ENCODE data around the gene ARPC5L. TPM values are rescaled to one million over a fixed set of nuclear protein-coding genes. Genes with fewer than 3 reads are reported as not detected.

ARPC5L gene
- total RNA-seq, 1 experiment from 2014 or later = 54.5 TPM

GRCh38 chr9:124882231-124882630, 20.3 kb downstream of the ARPC5L start:
- Histone ChIP-seq H3K36me3 (ENCODE audit: low read depth, low read length) (peaks cover 4% of the 10 kb centered on the region), H3K27ac (ENCODE audit: low read length) (no peak overlapping the region), H2AFZ (ENCODE audit: low read length) (no peak overlapping the region), H3K9me3 (ENCODE audit: low read length) (no peaks in the 10 kb centered on the region), H3K27me3 (ENCODE audit: low read length) (no peaks in the 10 kb centered on the region), H4K20me1 (ENCODE audit: low read length) (no peaks in the 10 kb centered on the region), H3K4me3 (ENCODE audit: low read length) (no peak overlapping the region), H3K9me2 (replicated peaks; ENCODE audit: low read length) (no peaks in the 10 kb centered on the region), H3K4me2 (ENCODE audit: low read length) (no peak overlapping the region), H3K79me2 (ENCODE audit: low read length) (no peaks in the 10 kb centered on the region), H3F3A (ENCODE audit: low read length, unreplicated experiment) (no peaks in the 10 kb centered on the region), H3K9ac (ENCODE audit: low read length) (no peak overlapping the region), H3K4me1 (ENCODE audit: insufficient read depth, low read length) (no peaks in the 10 kb centered on the region)
- intact Hi-C loops (cut with micrococcal nuclease) = no loop called here
- TF ChIP-seq CTCF (conservative IDR thresholded peaks at IDR 0.05; ENCODE audit: low read depth, low read length) (no peak), EZH2phosphoT487 (IDR thresholded peaks at IDR 0.05; ENCODE audit: borderline replicate concordance, low read length) (no peak), EZH2 (IDR thresholded peaks at IDR 0.05; ENCODE audit: low read length, unreplicated experiment) (no peak)
- no TSS peak for BruUV-seq (replicated peaks)
- no peak for DNase-seq
- ATAC-seq = no peak
- ChIA-PET POLR2A (ENCODE audit: unreplicated experiment) (no interaction called here), CTCF (no interaction called here)

- no peaks in the 10 kb centered on the region for H3K9me3 ChIP-seq (ENCODE audit: low read length)
- TF ChIP-seq EZH2 (IDR thresholded peaks at IDR 0.05; ENCODE audit: low read length, unreplicated experiment) (no peak), EZH2phosphoT487 (IDR thresholded peaks at IDR 0.05; ENCODE audit: borderline replicate concordance, low read length) (no peak), CTCF (conservative IDR thresholded peaks at IDR 0.05; ENCODE audit: low read depth, low read length) (no peak)
- no peak overlapping the region for H3K4me2 ChIP-seq (ENCODE audit: low read length)
- H4K20me1 ChIP-seq (ENCODE audit: low read length) = no peaks in the 10 kb centered on the region
- ChIA-PET POLR2A (ENCODE audit: unreplicated experiment) (no interaction called here), CTCF (no interaction called here)
- no peaks in the 10 kb centered on the region for H3K9me2 ChIP-seq (replicated peaks; ENCODE audit: low read length)
- no peaks in the 10 kb centered on the region for H3K27me3 ChIP-seq (ENCODE audit: low read length)
- no peak overlapping the region for H3K4me3 ChIP-seq (ENCODE audit: low read length)
- H3K79me2 ChIP-seq (ENCODE audit: low read length) = no peaks in the 10 kb centered on the region
- BruUV-seq (replicated peaks) = no TSS peak
- no peaks in the 10 kb centered on the region; the same call in 1 of the 2 replicates for H3K36me3 ChIP-seq (ENCODE audit: low read depth, low read length)
- H2AFZ ChIP-seq (ENCODE audit: low read length) = no peak overlapping the region
- no peak for DNase-seq
- H3F3A ChIP-seq (ENCODE audit: low read length, unreplicated experiment) = no peaks in the 10 kb centered on the region
- H3K27ac ChIP-seq (ENCODE audit: low read length) = no peak overlapping the region
- intact Hi-C loops (cut with micrococcal nuclease) = no loop called here
- no peaks in the 10 kb centered on the region for H3K4me1 ChIP-seq (ENCODE audit: insufficient read depth, low read length)
- no peak for ATAC-seq
- H3K9ac ChIP-seq (ENCODE audit: low read length) = no peak overlapping the region
Observed at GRCh38 chr9:124884376-124884775, 22.4 kb downstream of the ARPC5L start.

GRCh38 chr9:124885551-124885950, 23.6 kb downstream of the ARPC5L start:
- intact Hi-C loops (cut with micrococcal nuclease) = no loop called here
- no peak overlapping the region for H2AFZ ChIP-seq (ENCODE audit: low read length)
- BruUV-seq (replicated peaks) = no TSS peak
- H3K4me3 ChIP-seq (ENCODE audit: low read length) = no peak overlapping the region
- no peaks in the 10 kb centered on the region for H3K4me1 ChIP-seq (ENCODE audit: insufficient read depth, low read length)
- H3K9me3 ChIP-seq (ENCODE audit: low read length) = no peaks in the 10 kb centered on the region
- H3K27ac ChIP-seq (ENCODE audit: low read length) = no peak overlapping the region
- no peaks in the 10 kb centered on the region for H3K36me3 ChIP-seq (ENCODE audit: low read depth, low read length)
- no peaks in the 10 kb centered on the region for H3F3A ChIP-seq (ENCODE audit: low read length, unreplicated experiment)
- H3K4me2 ChIP-seq (ENCODE audit: low read length) = no peak overlapping the region
- CTCF ChIA-PET = no interaction called here
- no peaks in the 10 kb centered on the region for H3K79me2 ChIP-seq (ENCODE audit: low read length)
- TF ChIP-seq EZH2phosphoT487 (IDR thresholded peaks at IDR 0.05; ENCODE audit: borderline replicate concordance, low read length) (no peak), EZH2 (IDR thresholded peaks at IDR 0.05; ENCODE audit: low read length, unreplicated experiment) (no peak), CTCF (conservative IDR thresholded peaks at IDR 0.05; ENCODE audit: low read depth, low read length) (no peak)
- no peaks in the 10 kb centered on the region for H3K9me2 ChIP-seq (replicated peaks; ENCODE audit: low read length)
- ATAC-seq = no peak
- H3K27me3 ChIP-seq (ENCODE audit: low read length) = no peaks in the 10 kb centered on the region
- no peak for DNase-seq
- H3K9ac ChIP-seq (ENCODE audit: low read length) = no peak overlapping the region
- no peaks in the 10 kb centered on the region for H4K20me1 ChIP-seq (ENCODE audit: low read length)
- POLR2A ChIA-PET (ENCODE audit: unreplicated experiment) = no interaction called here

Data from PC-3 (cell line).